Eye (tissue), 1 donor: ENCODE measurements around the gene PRMT3.
"Not testable (repeated sequence)": the region's sequence is repeated elsewhere in the genome, so short reads cannot be mapped to it uniquely, and the experiment has no call there.

Experiments
- DNase-seq: peaks from one replicate; pipeline ENCODE4 v3.0.0-alpha.2; 2015

PRMT3 gene

GRCh38 chr11:20457934-20458680 lies 70.6 kb downstream of the PRMT3 start:
- no peak for DNase-seq

GRCh38 chr11:20458905-20459632 lies 71.6 kb downstream of the PRMT3 start:
- DNase-seq, result no peak

- DNase-seq, result no peak
These were observed 72.3 kb downstream of the PRMT3 start for GRCh38 chr11:20459865-20460264.

DNA sequence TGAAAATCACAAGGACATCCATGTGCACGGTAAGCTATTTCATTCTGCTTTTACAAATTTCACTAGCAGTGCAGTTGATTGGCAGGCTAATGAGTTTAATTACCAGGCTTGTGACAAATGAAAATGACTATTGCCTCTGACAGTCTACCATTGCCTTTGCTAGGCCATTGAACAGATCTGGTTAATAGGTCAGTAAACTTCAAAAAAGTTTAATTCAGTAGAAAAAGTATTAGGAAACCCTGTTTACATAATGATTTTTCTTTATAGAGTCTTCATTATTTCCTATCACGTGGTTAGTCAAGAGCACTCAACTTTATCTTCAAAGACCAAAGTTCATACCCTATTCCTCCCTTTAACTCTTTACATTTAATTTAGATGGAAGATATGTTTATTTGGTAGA lies 77.0 kb downstream of the PRMT3 start:
- peak; percentile 76 for DNase-seq

- DNase-seq, result no peak
These were observed 80.1 kb downstream of the PRMT3 start for GRCh38 chr11:20467487-20468185.

- no peak for DNase-seq
These were observed 82.8 kb downstream of the PRMT3 start for GRCh38 chr11:20470348-20470747.

GRCh38 chr11:20471929-20472328 lies 84.4 kb downstream of the PRMT3 start:
- not testable (repeated sequence) for DNase-seq

- no peak for DNase-seq
These were observed 86.8 kb downstream of the PRMT3 start for GRCh38 chr11:20474176-20474881.

DNA sequence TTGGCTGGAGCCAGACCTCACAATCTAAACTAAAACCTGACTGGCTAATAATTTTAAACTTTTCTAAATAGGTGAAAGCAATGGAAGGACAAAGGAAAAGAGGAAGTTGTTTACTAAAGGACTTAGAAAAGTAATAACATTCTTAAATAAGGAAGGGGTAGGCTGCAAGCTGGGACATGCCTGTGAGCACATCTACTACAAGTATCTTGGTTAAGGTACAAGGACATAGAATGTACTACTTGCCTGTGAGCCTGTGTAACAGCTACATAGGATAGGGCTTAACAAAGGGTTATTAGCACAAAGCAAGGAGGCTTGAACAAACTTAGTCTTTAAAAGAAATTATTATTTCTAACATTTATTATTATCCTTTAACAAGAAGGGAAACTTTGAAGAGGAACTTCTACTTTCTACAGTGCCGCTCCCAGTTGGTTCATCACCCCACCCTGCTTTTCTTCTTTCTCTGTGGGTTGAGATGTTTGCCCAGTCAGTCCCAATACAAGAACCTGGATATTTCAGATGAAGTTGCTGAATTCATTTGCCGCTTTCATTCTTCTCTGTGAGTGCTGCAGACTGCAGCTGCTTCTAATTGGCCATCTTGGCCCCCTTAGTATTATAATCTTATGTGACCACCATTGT lies 87.5 kb downstream of the PRMT3 start:
- no peak for DNase-seq

- no peak for DNase-seq
These were observed 90.0 kb downstream of the PRMT3 start for GRCh38 chr11:20477418-20478090.

- DNase-seq, result no peak
These were observed 92.0 kb downstream of the PRMT3 start for GRCh38 chr11:20479513-20479912.

GRCh38 chr11:20483931-20484330 lies 96.4 kb downstream of the PRMT3 start:
- DNase-seq, result no peak

DNA sequence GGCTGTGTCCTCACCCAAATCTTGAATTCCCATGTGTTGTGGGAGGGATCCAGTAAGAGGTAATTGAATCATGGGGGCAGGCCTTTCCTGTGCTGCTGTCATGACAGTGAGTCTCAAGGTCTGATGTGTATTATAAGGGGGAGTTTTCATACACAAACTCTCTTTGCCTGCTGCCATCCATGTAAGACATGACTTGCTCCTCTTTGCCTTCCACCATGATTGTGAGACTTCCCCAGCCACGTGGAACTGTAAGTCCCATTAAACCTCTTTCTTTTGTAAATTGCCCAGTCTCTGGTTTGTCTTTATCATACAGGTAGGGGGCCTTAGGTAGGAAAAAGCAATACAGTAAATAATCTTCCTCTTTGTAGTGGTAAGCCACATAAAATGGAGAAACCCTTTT lies 96.9 kb downstream of the PRMT3 start:
- not testable (repeated sequence) for DNase-seq

DNA sequence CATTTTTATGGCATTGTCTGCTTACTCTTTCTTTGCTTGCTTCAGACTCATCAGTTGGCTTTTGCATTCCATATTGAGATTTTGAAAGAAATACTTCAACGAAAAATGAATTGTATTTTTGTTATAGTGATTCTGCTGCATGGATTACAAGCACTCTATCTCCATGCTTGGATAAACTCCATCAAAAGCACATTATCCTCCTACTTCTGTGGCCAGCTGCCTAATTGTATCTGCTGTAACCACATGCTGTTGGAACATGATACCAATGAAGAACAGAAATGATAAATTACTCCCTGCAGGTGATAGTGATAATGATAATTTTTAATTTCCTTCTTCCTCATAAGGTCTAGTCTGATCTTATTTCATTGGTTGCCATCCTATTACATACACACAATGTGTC lies 100.8 kb downstream of the PRMT3 start:
- DNase-seq, result peak; percentile 27

- no peak for DNase-seq
These were observed 102.4 kb downstream of the PRMT3 start for GRCh38 chr11:20489948-20490347.

- DNase-seq, result no peak
These were observed 105.8 kb downstream of the PRMT3 start for GRCh38 chr11:20493340-20493739.

GRCh38 chr11:20497124-20497792 lies 109.7 kb downstream of the PRMT3 start:
- no peak for DNase-seq

DNA sequence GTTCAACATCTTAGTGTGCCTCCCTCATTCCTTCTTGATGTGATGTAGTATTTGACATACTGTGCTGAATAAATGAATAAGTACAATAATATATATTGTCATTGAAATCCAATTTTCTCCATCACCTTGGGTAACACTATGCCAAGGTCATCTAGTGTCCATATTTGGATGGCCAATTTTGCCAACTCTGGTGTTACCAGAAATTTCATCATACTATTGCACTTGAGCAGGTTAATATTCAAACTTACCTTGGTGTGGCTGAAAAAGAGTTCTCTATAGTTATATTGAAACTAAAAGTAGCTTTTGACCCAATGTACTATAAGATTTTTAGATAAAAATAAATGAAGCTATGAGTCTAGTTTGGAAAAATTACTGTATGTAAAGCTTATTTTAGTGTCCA lies 113.7 kb downstream of the PRMT3 start:
- DNase-seq, result no peak

DNA sequence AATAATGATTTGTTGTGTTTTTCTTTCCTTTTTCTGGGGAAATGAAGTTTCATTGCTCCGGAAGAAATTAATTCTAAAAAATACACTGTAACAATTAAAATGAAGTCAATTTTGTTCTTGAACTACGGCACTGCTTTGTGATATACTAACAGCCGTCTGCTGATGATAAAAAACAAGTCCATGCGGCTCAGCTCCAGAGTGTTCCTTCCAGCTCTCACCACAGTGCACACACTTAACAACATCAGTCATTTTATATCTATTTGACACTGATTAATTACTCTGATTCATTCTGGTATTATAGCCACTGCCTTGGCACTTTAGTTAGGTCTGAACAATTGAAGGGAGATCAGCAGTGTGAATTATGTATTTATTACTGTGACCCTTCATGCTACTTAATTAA lies 114.5 kb downstream of the PRMT3 start:
- DNase-seq, result no peak

DNA sequence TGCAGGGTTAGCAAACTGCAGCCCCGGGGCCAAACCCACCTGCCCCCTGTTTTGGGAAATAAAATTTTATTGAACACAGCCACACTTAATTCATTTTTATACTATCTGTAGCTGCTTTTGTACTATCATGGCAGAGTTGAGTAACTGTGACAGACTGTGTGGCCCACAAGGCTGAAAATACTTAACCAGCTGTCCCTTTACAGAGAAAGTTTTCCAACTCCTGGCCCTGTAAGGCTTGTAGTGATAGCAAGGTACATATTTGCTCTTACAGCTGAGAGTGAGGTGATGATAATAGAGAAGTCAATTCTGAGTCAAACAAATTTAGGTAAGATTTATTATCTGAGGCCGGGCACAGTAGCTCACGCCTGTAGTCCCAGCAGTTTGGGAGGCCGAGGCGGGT lies 124.5 kb downstream of the PRMT3 start:
- DNase-seq, result no peak

DNA sequence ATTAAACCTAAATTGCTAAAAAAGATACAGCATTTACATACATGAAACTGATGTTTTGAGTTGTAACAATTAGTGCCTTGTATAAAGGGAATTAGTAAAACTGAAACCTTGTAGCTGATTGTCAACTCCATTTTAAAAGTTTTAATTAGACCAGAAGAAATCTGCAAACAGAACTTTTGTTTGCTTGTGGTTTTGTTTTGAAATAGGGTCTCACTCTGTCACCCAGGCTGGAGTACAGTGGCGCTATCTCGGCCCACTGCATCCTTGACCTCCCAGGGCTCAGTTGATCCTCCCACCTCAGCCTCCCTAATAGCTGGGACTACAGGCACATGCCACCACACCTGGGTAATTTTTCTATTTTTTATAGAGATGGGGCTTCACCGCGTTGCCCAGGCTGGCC lies 125.4 kb downstream of the PRMT3 start:
- DNase-seq, result no peak
